NCI-H2227 treated with DMSO at 0.1 percent for 48 hours (cell line): ENCODE results near the gene SPG11.
A peak's percentile ranks its signal among the peaks of the same experiment; 100 is the strongest.
"Not testable (repeated sequence)": the region's sequence is repeated elsewhere in the genome, so short reads cannot be mapped to it uniquely, and the experiment has no call there.

Experiments
- DNase-seq: peaks from one replicate; lab custom pipeline; 2025; lab: John Stamatoyannopoulos, UW

Gene SPG11

GRCh38 chr15:44663410-44664308 lies at the start of gene SPG11:
TSS of gene SPG11 (minus strand) at chr15:44663662. CDS start at chr15:44663647, 15 bp downstream.
- peak; percentile 96 for DNase-seq

DNA sequence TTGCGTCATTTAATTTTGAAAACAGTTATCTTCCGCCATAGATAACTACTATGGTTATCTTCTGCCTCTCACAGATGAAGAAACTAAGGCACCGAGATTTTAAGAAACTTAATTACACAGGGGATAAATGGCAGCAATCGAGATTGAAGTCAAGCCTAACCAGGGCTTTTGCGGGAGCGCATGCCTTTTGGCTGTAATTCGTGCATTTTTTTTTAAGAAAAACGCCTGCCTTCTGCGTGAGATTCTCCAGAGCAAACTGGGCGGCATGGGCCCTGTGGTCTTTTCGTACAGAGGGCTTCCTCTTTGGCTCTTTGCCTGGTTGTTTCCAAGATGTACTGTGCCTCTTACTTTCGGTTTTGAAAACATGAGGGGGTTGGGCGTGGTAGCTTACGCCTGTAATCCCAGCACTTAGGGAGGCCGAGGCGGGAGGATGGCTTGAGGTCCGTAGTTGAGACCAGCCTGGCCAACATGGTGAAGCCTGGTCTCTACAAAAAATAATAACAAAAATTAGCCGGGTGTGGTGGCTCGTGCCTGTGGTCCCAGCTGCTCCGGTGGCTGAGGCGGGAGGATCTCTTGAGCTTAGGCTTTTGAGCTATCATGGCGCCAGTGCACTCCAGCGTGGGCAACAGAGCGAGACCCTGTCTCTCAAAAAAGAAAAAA lies 49.0 kb upstream of the SPG11 start:
- peak; percentile 35 for DNase-seq

DNA sequence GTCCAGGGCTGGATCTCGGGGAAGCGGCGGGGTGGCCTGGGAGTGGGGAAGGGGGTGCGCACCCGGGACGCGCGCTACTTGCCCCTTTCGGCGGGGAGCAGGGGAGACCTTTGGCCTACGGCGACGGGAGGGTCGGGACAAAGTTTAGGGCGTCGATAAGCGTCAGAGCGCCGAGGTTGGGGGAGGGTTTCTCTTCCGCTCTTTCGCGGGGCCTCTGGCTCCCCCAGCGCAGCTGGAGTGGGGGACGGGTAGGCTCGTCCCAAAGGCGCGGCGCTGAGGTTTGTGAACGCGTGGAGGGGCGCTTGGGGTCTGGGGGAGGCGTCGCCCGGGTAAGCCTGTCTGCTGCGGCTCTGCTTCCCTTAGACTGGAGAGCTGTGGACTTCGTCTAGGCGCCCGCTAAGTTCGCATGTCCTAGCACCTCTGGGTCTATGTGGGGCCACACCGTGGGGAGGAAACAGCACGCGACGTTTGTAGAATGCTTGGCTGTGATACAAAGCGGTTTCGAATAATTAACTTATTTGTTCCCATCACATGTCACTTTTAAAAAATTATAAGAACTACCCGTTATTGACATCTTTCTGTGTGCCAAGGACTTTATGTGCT lies 48.4 kb upstream of the SPG11 start:
- no peak for DNase-seq

DNA sequence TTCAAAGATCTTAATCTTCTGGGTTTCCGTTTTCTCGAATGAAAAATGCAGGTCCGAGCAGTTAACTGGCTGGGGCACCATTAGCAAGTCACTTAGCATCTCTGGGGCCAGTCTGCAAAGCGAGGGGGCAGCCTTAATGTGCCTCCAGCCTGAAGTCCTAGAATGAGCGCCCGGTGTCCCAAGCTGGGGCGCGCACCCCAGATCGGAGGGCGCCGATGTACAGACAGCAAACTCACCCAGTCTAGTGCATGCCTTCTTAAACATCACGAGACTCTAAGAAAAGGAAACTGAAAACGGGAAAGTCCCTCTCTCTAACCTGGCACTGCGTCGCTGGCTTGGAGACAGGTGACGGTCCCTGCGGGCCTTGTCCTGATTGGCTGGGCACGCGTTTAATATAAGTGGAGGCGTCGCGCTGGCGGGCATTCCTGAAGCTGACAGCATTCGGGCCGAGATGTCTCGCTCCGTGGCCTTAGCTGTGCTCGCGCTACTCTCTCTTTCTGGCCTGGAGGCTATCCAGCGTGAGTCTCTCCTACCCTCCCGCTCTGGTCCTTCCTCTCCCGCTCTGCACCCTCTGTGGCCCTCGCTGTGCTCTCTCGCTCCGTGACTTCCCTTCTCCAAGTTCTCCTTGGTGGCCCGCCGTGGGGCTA lies 47.8 kb upstream of the SPG11 start, which contains the start of the genes B2M and PATL2:
B2M (plus strand) TSS at position 422 of the 647 bp plus-strand sequence; CDS start at position 452, 30 bp downstream.
PATL2 (minus strand) TSS at position 228 of the 647 bp plus-strand sequence. CDS start 34,833 bp downstream, outside the sequence.
- DNase-seq, result peak; percentile 89

DNA sequence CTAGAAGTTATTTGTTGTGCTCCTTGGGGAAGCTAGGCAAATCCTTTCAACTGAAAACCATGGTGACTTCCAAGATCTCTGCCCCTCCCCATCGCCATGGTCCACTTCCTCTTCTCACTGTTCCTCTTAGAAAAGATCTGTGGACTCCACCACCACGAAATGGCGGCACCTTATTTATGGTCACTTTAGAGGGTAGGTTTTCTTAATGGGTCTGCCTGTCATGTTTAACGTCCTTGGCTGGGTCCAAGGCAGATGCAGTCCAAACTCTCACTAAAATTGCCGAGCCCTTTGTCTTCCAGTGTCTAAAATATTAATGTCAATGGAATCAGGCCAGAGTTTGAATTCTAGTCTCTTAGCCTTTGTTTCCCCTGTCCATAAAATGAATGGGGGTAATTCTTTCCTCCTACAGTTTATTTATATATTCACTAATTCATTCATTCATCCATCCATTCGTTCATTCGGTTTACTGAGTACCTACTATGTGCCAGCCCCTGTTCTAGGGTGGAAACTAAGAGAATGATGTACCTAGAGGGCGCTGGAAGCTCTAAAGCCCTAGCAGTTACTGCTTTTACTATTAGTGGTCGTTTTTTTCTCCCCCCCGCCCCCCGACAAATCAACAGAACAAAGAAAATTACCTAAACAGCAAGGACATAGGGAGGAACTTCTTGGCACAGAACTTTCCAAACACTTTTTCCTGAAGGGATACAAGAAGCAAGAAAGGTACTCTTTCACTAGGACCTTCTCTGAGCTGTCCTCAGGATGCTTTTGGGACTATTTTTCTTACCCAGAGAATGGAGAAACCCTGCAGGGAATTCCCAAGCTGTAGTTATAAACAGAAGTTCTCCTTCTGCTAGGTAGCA lies 47.0 kb upstream of the SPG11 start:
- no peak for DNase-seq

GRCh38 chr15:44706946-44707636 lies 43.6 kb upstream of the SPG11 start:
- DNase-seq, result no peak

GRCh38 chr15:44706401-44706800 lies 42.9 kb upstream of the SPG11 start:
- no peak for DNase-seq

- no peak for DNase-seq
Measured at GRCh38 chr15:44705986-44706385, 42.5 kb upstream of the SPG11 start.

DNA sequence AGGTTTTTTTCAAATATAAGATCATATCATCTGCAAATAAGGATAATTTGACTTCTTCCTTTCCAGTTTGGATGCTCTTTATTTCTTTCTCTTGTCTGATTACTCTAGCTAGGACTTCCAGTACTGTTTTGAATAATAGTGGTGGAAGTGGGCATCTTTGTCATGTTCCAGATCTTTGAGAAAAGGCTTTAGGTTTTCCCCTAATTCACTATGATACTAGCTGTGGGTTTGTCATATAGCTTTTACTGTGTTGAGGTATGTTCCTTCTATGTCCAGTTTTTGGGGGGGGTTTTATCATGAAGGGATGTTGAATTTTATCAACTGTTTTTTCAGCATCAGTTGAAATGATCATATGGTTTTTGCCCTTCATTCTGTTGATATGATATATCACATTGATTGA lies 37.2 kb upstream of the SPG11 start:
- DNase-seq, result not testable (repeated sequence)

DNA sequence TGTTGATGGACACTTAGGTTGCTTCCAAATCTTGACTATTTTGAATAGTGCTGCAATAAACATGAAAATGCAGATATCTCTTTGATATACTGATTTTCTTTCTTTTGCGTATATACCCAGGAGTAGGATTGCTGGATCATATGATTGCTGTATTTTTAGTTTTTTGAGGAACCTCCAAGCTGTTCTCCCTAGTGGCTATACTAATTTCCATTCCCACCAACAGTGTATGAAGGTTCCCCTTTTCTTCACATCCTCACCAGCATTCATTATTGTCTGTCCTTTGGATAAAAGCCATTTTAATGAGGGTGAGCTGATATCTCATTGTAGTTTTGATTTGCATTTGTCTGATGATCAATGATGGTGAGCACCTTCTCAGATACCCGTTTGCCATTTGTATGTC lies 35.2 kb upstream of the SPG11 start:
- DNase-seq, result no peak

DNA sequence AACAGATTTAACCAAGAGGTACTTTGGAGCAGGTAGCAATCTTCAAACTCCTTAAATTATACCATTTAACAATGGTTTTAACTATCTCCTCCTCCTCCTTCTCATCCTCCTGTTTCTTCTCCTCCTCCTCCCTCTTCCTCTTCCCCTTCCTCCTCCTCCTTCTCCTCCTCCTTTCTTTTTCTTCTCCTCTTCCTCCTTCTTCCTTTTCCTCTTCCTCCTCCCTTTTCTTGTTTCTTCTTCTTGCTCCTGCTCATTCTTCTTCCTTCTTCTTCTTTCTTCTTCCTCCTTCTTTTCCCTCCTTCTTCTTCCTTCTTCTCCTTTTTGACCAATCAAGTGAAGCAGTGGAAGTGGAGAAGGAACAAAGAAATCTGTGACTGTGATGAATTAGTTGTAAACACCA lies 33.6 kb upstream of the SPG11 start:
- no peak for DNase-seq

- DNase-seq, result no peak
Measured at GRCh38 chr15:44695294-44695693, 31.8 kb upstream of the SPG11 start.

GRCh38 chr15:44694416-44694815 lies 31.0 kb upstream of the SPG11 start:
- no peak for DNase-seq

DNA sequence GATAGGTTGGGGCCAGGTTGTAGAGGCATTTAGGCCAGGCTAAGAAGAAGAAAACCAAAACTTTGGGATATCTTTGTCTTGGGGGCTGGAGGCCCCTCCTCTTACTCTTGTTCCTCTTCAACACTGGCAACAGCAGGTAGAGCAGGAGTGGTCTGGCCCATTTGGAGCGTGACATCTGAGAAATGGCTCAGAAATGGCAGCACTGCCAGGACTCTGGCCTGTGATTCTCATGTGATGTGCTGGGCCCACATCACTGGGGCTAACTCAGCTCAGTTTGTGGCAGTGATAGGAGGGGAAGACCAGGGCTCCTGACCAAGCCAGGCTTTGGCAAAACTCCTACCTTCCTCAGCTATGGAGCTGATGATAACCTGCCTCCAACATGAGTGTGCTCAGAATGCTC lies 29.2 kb upstream of the SPG11 start:
- DNase-seq, result no peak

DNA sequence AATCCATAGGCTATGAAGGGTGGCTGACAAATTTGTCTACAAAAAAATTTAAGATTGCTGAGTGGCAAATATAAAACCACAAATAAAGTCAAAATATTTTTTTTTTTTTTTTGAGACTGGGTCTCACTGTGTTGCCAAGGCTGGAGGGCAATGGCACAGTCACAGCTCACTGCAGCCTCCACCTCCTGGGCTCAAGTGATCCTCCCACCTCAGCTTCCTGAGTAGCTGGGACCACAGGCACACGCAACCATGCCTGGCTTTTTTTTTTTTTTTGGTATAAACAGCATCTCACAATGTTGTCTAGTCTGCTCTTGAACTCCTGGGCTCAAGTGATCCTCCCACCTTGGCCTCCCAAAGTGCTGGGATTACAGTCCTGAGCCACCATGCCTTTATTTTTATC lies 26.8 kb upstream of the SPG11 start:
- DNase-seq, result not testable (repeated sequence)

DNA sequence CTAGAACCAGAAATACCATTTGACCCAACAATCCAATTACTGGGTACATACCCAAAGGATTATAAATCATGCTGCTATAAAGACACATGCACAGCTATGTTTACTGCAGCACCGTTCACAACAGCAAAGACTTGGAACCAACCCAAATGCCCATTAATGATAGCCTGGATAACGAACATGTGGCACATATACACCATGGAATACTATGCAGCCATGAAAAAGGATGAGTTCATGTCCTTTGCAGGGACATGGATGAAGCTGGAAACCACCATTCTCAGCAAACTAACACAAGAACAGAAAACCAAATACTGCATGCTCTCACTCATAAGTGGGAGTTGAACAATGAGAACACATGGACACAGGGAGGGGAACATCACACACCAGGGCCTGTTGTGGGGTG lies 25.9 kb upstream of the SPG11 start:
- DNase-seq, result not testable (repeated sequence)

DNA sequence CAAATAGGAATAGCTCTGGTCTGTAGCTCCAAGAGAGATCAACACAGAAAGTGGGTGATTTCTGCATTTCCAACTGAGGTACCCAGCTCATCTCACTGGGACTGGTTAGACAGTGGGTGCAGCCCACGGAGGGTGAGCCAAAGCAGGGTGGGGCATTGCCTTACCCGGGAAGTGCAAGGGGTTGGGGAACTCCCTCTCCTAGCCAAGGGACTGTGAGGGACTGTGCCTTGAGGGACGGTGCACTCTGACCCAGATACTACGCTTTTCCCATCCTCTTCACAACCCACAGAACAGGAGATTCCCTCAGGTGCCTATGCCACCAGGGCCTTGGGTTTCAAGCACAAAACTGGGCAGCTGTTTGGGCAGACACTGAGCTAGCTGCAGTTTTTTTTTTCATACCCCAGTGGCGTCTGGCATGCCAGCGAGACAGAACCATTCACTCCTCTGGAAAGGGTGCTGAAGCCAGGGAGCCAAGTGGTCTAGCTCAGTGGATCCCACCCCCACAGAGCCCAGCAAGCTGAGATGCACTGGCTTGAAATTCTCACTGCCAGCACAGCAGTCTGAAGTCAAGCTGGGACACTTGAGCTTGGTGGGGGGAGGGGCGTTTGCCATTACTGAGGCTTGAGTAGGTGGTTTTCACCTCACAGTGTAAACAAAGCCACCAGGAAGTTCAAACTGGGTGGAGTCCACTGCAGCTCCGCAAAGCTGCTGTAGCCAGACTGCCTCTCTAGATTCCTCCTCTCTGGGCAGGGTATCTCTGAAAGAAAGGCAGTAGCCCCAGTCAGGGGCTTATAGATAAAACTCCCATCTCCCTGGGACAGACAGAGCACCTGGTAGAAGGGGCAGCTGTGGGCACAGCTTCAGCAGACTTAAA lies 19.6 kb upstream of the SPG11 start:
- peak; percentile 25 for DNase-seq

DNA sequence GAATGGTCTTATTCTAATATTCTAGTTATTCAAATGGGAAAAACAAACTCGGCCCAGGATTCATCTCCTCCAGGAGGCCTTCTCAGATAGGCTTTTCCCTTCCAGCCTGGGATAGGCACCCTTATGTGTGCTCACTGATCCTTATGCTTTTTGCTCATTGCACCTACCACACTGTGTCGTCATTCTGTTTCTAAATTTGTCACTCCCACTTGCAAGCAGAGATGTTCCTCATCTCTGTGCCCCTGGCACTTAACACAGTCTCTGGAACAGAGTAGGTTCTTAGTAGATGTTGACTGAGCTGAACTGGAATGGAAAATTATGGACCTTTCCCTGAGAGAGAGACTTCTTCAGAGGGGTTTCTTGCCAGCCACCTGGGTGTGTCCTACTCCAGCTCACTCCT lies 18.7 kb upstream of the SPG11 start:
- DNase-seq, result no peak

GRCh38 chr15:44676676-44677075 lies 13.2 kb upstream of the SPG11 start:
- no peak for DNase-seq

GRCh38 chr15:44675911-44676310 lies 12.4 kb upstream of the SPG11 start:
- no peak for DNase-seq
